ENCODE data around the gene COL15A1.

DNA sequence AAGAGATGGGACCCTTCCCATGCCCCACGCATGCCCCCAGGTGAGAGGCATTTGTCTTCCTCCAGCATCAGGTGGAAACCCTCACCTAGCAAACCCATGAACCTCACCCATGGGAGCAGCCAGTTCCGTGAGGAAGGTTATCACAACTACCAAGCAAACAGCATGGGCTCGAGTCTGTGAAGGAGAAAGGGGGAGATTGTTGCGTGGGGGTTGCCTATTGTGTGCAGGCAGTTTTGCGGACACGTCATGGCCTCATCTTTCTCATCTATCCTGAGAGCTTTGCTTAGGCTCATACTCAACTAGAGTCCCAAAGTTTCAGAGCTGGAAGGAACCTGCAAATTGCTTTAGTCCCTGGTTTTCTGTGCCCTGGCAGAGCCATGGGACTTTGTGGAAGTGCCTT, 87.6 kb downstream of the COL15A1 start:
- TF ChIP-seq EZH2 (IDR thresholded peaks at IDR 0.05; ENCODE audit: borderline replicate concordance, low read depth, low read length, poor library complexity, severe bottlenecking) (no peak), CTCF (conservative IDR thresholded peaks at IDR 0.05; ENCODE audit: low read depth, low read length) (no peak)

Measured in A673 (cell line).